Measurements from ENCODE around the gene OCIAD2.
A peak's percentile ranks its signal among the peaks of the same experiment; 100 is the strongest.

Gene OCIAD2

GRCh38 chr4:48947731-48948130, 41.2 kb upstream of the OCIAD2 start:
- Histone ChIP-seq H3K14ac (ENCODE audit: low read length) (no peak overlapping the region), H3K27ac (ENCODE audit: low read depth, low read length) (no peak overlapping the region), H4K12ac (ENCODE audit: low read depth, low read length) (no peak overlapping the region), H2BK120ac (ENCODE audit: insufficient read depth, low read length, poor library complexity) (no peak overlapping the region), H3K4ac (ENCODE audit: low read depth, low read length) (no peak overlapping the region), H3K4me1 (ENCODE audit: control insufficient read depth in 1 of 2, insufficient read depth in 2 of 2, low read length in 2 of 2) (peaks cover 0 to 10% of the 10 kb centered on the region in 2 experiments), H3K9me3 (ENCODE audit: insufficient read depth, low read depth, low read length) (no peaks in the 10 kb centered on the region), H4K91ac (ENCODE audit: low read depth, low read length) (no peak overlapping the region), H3K4me3 (ENCODE audit: low read depth, low read length) (no peak overlapping the region), H3K27me3 (ENCODE audit: insufficient read depth, low read length) (no peaks in the 10 kb centered on the region), H2AFZ (ENCODE audit: insufficient read depth, low read length, poor library complexity) (no peak overlapping the region), H2BK12ac (ENCODE audit: low read length) (no peak overlapping the region), H3K18ac (ENCODE audit: low read length) (no peak overlapping the region), H3K36me3 (ENCODE audit: control insufficient read depth in 1 of 2, insufficient read depth in 2 of 2, low read length in 2 of 2) (no peaks in the 10 kb centered on the region), H2BK5ac (ENCODE audit: low read depth, low read length, poor library complexity) (no peak overlapping the region), H3K4me2 (ENCODE audit: low read length) (no peak overlapping the region), H2AK5ac (ENCODE audit: low read length) (no peak overlapping the region), H3K79me1 (ENCODE audit: low read length) (no peaks in the 10 kb centered on the region), H3K9ac (ENCODE audit: low read length) (no peak overlapping the region), H3K23ac (ENCODE audit: low read length) (no peak overlapping the region), H3K79me2 (ENCODE audit: control insufficient read depth, insufficient read depth, low read length, poor library complexity) (no peaks in the 10 kb centered on the region), H4K8ac (ENCODE audit: low read depth, low read length) (no peak overlapping the region)
- DNase-seq = no peak
- no CpG with 5 or more reads among the region's 1 CpG for WGBS (ENCODE audit: extremely low coverage, insufficient coverage, insufficient read length)

GRCh38 chr4:48945981-48946380, 39.4 kb upstream of the OCIAD2 start:
- Histone ChIP-seq H3K18ac (ENCODE audit: low read length) (no peak overlapping the region), H2AK5ac (ENCODE audit: low read length) (no peak overlapping the region), H4K12ac (ENCODE audit: low read depth, low read length) (no peak overlapping the region), H3K4me2 (ENCODE audit: low read length) (no peak overlapping the region), H3K4ac (ENCODE audit: low read depth, low read length) (no peak overlapping the region), H4K91ac (ENCODE audit: low read depth, low read length) (no peak overlapping the region), H3K14ac (ENCODE audit: low read length) (no peak overlapping the region), H3K36me3 (ENCODE audit: control insufficient read depth in 1 of 2, insufficient read depth in 2 of 2, low read length in 2 of 2) (no peaks in the 10 kb centered on the region), H2AFZ (ENCODE audit: insufficient read depth, low read length, poor library complexity) (no peak overlapping the region), H3K9me3 (ENCODE audit: insufficient read depth, low read depth, low read length) (no peaks in the 10 kb centered on the region), H3K23ac (ENCODE audit: low read length) (no peak overlapping the region), H3K9ac (ENCODE audit: low read length) (no peak overlapping the region), H2BK5ac (ENCODE audit: low read depth, low read length, poor library complexity) (no peak overlapping the region), H3K27me3 (ENCODE audit: insufficient read depth, low read length) (no peaks in the 10 kb centered on the region), H4K8ac (ENCODE audit: low read depth, low read length) (no peak overlapping the region), H3K4me3 (ENCODE audit: low read depth, low read length) (no peak overlapping the region), H3K79me2 (ENCODE audit: control insufficient read depth, insufficient read depth, low read length, poor library complexity) (no peaks in the 10 kb centered on the region), H2BK12ac (ENCODE audit: low read length) (no peak overlapping the region), H3K4me1 (ENCODE audit: control insufficient read depth in 1 of 2, insufficient read depth in 2 of 2, low read length in 2 of 2) (peaks cover 0 to 10% of the 10 kb centered on the region in 2 experiments), H3K27ac (ENCODE audit: low read depth, low read length) (no peak overlapping the region), H2BK120ac (ENCODE audit: insufficient read depth, low read length, poor library complexity) (no peak overlapping the region), H3K79me1 (ENCODE audit: low read length) (no peaks in the 10 kb centered on the region)
- no CpG with 5 or more reads among the region's 2 CpGs for WGBS (ENCODE audit: extremely low coverage, insufficient coverage, insufficient read length)
- DNase-seq = no peak

GRCh38 chr4:48944756-48945241, 38.2 kb upstream of the OCIAD2 start:
- Histone ChIP-seq H3K27ac (ENCODE audit: low read depth, low read length) (no peak overlapping the region), H3K4ac (ENCODE audit: low read depth, low read length) (no peak overlapping the region), H2AK5ac (ENCODE audit: low read length) (no peak overlapping the region), H2BK12ac (ENCODE audit: low read length) (no peak overlapping the region), H3K23ac (ENCODE audit: low read length) (no peak overlapping the region), H3K9ac (ENCODE audit: low read length) (no peak overlapping the region), H4K91ac (ENCODE audit: low read depth, low read length) (no peak overlapping the region), H3K14ac (ENCODE audit: low read length) (no peak overlapping the region), H4K12ac (ENCODE audit: low read depth, low read length) (no peak overlapping the region), H3K36me3 (ENCODE audit: control insufficient read depth in 1 of 2, insufficient read depth in 2 of 2, low read length in 2 of 2) (no peaks in the 10 kb centered on the region), H3K4me3 (ENCODE audit: low read depth, low read length) (no peak overlapping the region), H2BK120ac (ENCODE audit: insufficient read depth, low read length, poor library complexity) (no peak overlapping the region), H2AFZ (ENCODE audit: insufficient read depth, low read length, poor library complexity) (no peak overlapping the region), H3K79me1 (ENCODE audit: low read length) (no peaks in the 10 kb centered on the region), H3K9me3 (ENCODE audit: insufficient read depth, low read depth, low read length) (no peaks in the 10 kb centered on the region), H3K18ac (ENCODE audit: low read length) (no peak overlapping the region), H3K79me2 (ENCODE audit: control insufficient read depth, insufficient read depth, low read length, poor library complexity) (no peaks in the 10 kb centered on the region), H2BK5ac (ENCODE audit: low read depth, low read length, poor library complexity) (no peak overlapping the region), H3K27me3 (ENCODE audit: insufficient read depth, low read length) (no peaks in the 10 kb centered on the region), H3K4me1 (ENCODE audit: control insufficient read depth in 1 of 2, insufficient read depth in 2 of 2, low read length in 2 of 2) (peaks cover under 1 to 10% of the 10 kb centered on the region in 2 experiments), H4K8ac (ENCODE audit: low read depth, low read length) (no peak overlapping the region), H3K4me2 (ENCODE audit: low read length) (no peak overlapping the region)
- no CpG with 5 or more reads among the region's 6 CpGs for WGBS (ENCODE audit: extremely low coverage, insufficient coverage, insufficient read length)
- DNase-seq = peak in 1 of 2 donors; percentile 50

DNA sequence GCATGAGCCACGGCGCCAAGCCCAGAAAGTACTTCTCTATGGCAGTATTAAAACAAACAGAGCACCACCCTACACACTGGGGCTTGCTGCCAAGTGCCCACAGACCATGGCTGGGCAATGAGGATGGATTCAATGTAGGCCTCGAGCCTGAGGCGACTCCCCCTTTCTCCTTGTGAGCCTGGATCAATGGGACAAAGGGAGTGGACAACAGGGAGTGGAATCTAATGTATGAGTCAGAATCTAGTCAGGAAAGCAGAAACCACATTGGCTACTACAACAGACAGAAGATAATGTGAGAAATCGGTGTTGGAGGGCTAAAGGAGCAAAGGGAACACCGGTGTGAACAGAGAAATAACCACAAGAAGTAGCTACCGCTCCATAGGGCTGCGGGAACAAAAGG, 37.7 kb upstream of the OCIAD2 start:
- Histone ChIP-seq H3K4me1 (ENCODE audit: control insufficient read depth in 1 of 2, insufficient read depth in 2 of 2, low read length in 2 of 2) (peaks cover 2 to 10% of the 10 kb centered on the region in 2 experiments), H3K27me3 (ENCODE audit: insufficient read depth, low read length) (no peaks in the 10 kb centered on the region), H3K27ac (ENCODE audit: low read depth, low read length) (no peak overlapping the region), H3K9me3 (ENCODE audit: insufficient read depth, low read depth, low read length) (no peaks in the 10 kb centered on the region), H3K18ac (ENCODE audit: low read length) (no peak overlapping the region), H4K91ac (ENCODE audit: low read depth, low read length) (no peak overlapping the region), H3K14ac (ENCODE audit: low read length) (no peak overlapping the region), H3K9ac (ENCODE audit: low read length) (no peak overlapping the region), H2BK120ac (ENCODE audit: insufficient read depth, low read length, poor library complexity) (no peak overlapping the region), H4K8ac (ENCODE audit: low read depth, low read length) (no peak overlapping the region), H3K79me1 (ENCODE audit: low read length) (no peaks in the 10 kb centered on the region), H3K4me2 (ENCODE audit: low read length) (no peak overlapping the region), H4K12ac (ENCODE audit: low read depth, low read length) (no peak overlapping the region), H2BK12ac (ENCODE audit: low read length) (no peak overlapping the region), H3K23ac (ENCODE audit: low read length) (no peak overlapping the region), H2AK5ac (ENCODE audit: low read length) (no peak overlapping the region), H2BK5ac (ENCODE audit: low read depth, low read length, poor library complexity) (no peak overlapping the region), H2AFZ (ENCODE audit: insufficient read depth, low read length, poor library complexity) (no peak overlapping the region), H3K4ac (ENCODE audit: low read depth, low read length) (no peak overlapping the region), H3K4me3 (ENCODE audit: low read depth, low read length) (no peak overlapping the region), H3K36me3 (ENCODE audit: control insufficient read depth in 1 of 2, insufficient read depth in 2 of 2, low read length in 2 of 2) (no peaks in the 10 kb centered on the region), H3K79me2 (ENCODE audit: control insufficient read depth, insufficient read depth, low read length, poor library complexity) (no peaks in the 10 kb centered on the region)
- DNase-seq = no peak
- WGBS (ENCODE audit: extremely low coverage, insufficient coverage, insufficient read length) = no CpG with 5 or more reads among the region's 8 CpGs

Measured in trophoblast cell (in vitro differentiated cells and primary cell).